ENCODE data around the gene PDE1C.
"Not testable (repeated sequence)": the region's sequence is repeated elsewhere in the genome, so short reads cannot be mapped to it uniquely, and the experiment has no call there.

PDE1C gene

DNA sequence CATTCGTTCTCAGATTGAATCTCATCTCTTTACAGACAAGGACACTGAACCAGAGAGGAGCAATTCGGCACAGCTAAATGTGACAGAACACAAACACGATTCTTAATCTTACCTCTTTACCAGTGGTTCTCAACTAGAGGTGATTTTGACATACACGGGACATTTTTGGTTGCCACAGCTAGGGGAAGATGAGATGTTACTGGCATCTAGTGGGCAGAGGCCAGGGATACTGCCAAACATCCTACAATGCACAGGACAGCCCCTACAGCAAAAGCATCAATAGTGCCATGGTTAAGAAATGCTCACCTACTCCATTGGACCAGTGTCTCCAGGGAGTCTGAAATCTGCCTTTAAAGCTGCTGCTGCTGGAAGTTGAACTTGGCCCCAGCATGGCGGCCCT, 27.3 kb downstream of the PDE1C start:
- DNase-seq: no peak

- DNase-seq: no peak
Observed at GRCh38 chr7:32039000-32039756, 31.0 kb downstream of the PDE1C start.

DNA sequence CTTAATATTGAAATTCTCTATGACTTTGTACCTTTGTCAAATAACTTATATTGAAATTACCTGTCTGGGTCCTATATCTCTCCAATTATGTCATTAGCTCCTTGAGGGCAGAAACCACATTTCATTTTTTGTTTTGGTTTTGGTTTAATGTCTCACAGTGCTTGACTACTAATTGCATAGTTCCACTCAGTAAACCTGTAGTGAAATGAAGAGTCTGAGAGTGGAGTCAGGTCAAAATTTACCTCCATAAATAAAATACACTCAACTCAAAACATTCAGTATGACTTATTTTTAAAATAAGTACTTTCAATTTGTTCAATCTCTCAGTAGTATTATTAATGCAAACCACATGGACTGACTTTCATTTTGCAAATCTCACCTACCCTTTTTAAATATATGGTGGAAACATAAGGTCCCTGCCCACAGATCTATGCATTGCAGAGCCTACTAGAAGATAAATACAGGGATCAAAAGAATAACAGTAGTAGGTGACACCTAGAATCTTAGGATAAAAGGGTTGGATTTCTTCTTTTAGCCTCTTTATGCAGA, 32.5 kb downstream of the PDE1C start:
- DNase-seq: no peak

- peak; percentile 53 for DNase-seq
Observed at GRCh38 chr7:32036557-32036956, 33.6 kb downstream of the PDE1C start.

- DNase-seq: no peak
Observed at GRCh38 chr7:32034052-32034451, 36.2 kb downstream of the PDE1C start.

DNA sequence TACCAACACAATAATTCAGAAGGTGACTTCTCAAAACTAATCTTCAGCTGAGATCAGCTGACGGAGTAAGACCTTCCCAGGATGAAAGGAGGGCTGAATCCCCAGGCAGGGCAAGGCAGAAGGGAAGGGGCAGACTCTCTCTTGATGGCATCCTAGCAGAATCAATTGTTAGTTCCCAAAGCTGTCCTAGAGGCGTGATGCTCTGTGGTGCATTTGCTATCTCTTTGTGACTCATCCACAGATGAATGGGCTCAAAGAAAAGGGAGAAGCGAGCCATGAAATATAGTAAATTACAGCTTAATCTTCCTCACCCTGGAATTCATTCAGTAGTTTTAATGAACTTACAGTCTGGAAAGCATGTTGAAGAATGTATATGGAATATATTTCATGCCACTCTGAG, 37.2 kb downstream of the PDE1C start:
- peak; percentile 15 for DNase-seq

GRCh38 chr7:32032211-32032610, 38.0 kb downstream of the PDE1C start:
- DNase-seq: no peak

DNA sequence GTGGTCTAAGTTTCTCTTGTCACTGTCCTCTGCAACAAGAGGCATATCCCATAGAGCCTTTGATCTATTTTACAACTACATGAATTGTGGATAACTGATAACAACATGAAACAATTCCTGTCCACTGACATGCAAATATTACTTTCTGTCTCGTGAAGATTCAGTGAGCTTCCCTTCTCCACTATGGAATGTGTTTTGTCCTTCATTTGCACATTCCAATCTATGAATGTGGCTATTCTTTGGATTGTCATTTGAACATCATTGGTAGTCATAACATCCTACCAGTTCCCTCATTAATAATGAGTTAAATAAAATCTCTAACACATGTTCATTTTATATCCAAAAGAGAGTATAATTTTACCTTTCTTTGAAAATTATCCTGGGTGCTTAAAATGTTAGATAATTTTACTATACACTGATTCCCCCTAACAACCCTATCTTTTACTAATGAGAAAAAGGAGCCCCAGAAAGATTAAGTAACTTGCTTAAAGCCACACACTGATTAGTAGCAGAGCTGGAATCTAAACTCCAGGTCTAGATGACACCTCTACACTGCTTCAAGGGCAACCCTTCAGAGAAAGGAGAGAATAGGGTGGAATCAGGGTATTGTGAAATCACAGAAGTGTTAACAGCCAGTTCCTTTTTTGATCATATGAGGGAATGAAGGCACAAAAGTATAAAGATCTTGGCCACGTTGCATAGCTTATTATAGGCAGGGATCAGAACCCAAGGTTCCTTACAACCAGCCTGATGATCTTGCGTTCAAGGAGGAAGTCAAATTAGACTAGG, 39.1 kb downstream of the PDE1C start:
- DNase-seq: no peak

DNA sequence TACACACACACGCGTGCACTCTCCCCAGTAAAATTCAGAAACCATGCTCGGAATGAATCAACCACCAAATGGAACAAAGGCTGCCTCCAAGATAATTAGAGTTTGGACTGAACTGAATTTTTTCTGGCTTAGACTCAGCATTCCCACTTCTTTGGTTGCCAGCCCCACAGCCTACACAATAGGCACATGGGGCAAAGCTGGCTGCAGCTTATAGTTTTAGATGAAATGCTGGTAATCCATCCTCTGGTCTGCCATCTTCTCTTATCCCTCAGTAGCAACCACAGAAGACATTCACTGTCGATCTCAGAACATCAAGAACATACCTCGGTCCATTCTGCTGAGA, 44.2 kb downstream of the PDE1C start:
- no peak for DNase-seq

DNA sequence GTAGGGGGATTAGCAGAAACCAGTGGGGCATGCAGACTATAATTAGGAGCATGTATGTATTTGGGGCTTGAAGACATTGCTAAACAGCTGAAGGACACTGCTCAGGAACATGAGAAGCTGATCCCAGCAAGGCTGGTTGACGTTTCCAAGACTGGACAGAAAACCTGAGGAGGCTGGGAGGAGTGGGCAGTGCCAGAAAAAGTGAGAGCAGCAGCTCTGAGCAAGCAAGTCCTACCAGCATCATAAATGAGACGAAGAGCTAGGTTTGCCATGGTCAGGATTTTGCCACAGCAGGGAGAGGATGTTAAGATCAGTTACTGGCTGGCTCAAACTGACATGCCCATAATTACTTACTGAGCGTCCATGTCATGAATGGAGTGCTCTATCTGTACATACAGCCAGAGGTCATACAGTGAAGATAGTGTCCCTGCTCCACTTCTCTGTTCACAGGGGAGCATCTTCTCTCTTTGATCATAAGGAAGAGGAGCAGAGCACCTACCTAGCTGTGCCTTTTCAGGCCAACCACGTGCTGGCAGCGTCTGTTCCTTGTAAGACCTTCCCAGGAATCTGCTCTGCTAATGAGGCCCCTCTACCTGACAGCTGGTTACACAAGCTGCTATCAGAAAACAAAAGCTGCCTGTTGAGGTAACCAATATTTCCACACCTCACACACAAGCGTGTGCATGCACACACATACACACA, 44.7 kb downstream of the PDE1C start:
- no peak for DNase-seq

GRCh38 chr7:32023376-32023775, 46.8 kb downstream of the PDE1C start:
- peak; percentile 26 for DNase-seq

- DNase-seq: no peak
Observed at GRCh38 chr7:32022966-32023365, 47.2 kb downstream of the PDE1C start.

- no peak for DNase-seq
Observed at GRCh38 chr7:32020551-32021159, 49.6 kb downstream of the PDE1C start.

DNA sequence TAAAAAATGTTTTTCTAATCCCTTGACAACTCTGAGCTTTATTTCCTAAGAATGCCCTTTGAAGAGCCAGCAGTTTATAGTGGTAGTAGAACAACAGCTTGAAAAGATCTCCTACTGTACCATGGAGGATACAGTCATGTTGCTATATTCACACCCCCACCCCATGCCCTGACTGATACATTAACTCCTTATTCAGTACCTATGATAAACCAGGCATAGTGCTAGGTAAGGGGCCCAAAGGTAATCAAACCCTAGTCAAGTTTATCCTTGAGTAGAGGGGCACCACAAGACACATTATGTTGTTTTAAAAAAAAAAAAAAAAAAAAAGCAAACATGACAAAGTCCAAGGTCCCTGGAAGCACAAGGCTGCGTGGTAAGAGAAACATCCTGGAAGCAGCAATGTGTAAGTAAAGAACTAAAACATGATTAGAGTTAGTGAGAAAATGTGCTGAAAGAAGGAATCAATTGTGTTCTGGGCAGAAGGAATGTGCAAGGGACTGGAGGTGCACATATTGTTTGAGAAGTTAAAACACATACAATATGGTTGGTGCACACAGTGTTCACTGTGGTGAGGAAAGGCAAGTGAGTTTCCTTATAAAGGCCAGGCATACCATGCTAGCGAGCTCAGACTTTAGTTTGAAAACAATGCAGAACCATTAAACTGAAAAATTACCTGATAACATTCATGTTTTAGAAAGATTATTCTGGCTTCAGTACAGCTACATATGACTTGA, 51.2 kb downstream of the PDE1C start:
- DNase-seq: peak; percentile 34

- no peak for DNase-seq
Observed at GRCh38 chr7:32015133-32015532, 55.1 kb downstream of the PDE1C start.

DNA sequence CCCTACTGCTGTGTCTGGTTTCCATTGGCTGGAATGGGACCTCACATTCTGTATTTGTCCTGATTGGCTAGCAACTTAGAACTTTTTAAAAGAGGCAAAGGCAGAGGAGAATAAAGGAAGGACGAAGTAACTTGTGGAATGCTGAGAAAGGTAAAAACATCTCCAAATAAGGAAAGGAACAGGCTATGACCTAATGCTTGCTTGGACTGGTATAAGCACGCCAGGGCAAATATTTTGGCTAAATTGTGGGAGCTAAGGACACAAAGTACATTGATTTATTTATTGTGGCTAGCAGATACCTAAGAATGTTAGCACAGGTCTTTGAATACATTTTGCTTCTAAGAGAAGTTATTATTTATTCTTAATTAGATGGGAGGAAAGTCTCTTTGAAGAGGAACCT, 56.7 kb downstream of the PDE1C start:
- DNase-seq: not testable (repeated sequence)

DNA sequence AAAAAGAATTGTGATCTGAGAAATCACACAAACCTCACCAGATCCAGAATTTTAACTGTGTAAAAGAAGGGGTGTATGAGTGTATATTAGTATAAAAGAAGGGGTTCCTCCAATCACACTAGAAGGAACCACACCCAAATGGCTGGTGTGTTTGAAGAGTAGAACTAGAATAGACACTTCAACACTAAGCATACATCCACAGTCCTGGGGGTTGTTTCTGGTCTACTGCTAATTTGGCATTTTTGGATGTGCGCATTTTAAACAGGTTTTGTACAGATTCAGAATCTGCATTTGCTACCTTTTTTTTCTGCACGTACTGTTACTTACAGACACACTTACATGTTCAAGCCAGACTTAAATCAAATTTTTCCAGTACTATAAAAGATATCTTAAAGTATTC, 64.6 kb downstream of the PDE1C start:
- DNase-seq: no peak

- DNase-seq: no peak
Observed at GRCh38 chr7:32001948-32002347, 68.3 kb downstream of the PDE1C start.

DNA sequence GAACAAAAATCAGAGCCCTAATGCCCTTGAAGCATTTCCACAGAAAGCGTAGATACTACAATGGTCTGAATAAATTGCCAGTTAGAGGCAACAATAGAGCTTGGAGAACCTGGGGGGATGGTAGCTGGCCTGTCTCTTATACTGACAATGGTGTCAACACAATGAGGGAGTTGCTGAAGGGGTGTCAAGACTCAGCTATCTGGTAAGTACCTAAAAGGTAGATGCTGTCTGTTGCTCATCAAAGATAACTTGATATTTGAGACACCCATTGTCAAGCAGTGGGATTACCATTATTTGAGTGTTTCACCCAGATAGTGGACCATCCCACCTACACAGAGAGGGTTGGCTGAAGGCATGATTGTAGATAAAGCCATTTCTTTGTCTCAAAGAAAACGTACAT, 72.8 kb downstream of the PDE1C start:
- no peak for DNase-seq

DNA sequence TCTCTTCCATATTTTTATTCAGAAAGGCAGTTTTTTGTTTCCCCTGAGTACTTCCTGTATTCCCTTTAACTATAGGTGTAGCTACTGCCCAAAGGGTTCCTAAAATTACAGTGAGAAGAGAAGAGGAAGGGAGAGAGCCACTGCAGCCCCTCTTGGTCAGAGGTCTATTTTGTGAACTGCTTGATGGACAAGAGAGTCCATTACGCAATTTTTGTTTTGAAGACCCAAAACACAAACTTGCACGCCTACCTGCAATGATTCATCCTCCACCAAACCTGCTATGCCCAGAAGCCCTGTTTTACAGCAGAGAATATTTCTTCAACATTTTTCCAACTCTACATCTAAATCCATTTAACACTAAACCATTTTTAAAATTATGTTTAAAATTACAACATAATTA, 75.1 kb downstream of the PDE1C start:
- DNase-seq: no peak

DNA sequence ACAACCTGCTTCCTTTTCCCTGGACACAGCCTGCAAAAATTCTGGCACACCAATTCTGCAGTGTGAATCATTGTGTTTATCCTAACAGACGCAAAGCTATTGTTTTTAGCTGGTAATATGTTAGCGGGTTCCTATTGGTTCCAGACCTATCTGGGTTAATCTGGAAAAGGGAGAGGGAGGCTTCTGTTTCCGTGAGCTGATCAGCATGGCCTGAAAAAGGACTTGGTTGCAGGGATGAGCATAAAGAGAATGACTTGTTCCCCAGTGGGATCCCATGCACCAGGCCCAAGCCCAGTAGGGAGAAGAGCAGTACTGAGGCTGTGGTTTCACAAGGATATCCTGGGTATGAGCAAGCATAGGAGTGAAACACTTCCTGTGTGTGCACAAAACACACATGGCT, 78.4 kb downstream of the PDE1C start:
- DNase-seq: no peak

- no peak for DNase-seq
Observed at GRCh38 chr7:31991406-31991805, 78.8 kb downstream of the PDE1C start.

Measured in NCI-H226 (cell line).